IMR-90 (cell line): ENCODE results near the gene POU2F1. TPM values are rescaled to one million over a fixed set of nuclear protein-coding genes. Genes with fewer than 3 reads are reported as not detected.

ENCODE experiments used
- ATAC-seq: fragments of 200-7000 bp; cut with Tn5 transposase; 2 replicates; pipeline ENCODE4 v1.9.1; 2020; ENCODE audit warnings: low read depth, mild to moderate bottlenecking, moderate library complexity
- BruUV-seq: library from RNA; stranded (reverse); fragments of 400-500 nt; replicated peaks from 2 replicates; lab custom pipeline; 2021; lab: Mats Ljungman, UMichigan
- CTCF ChIA-PET: fragments of 300-600 bp; formaldehyde crosslinking; extraction: SDS; loops from one replicate; lab custom pipeline; 2021; ENCODE audit warnings: antibody characterized with exemption; lab: Yijun Ruan, JAX
- POLR2A ChIA-PET: fragments of 300-600 bp; sonication (Branson Sonifier 250); formaldehyde crosslinking; loops from one replicate; lab custom pipeline; 2022; ENCODE audit warnings: antibody characterized with exemption; ENCODE audit not compliant: unreplicated experiment; lab: Charles Lee
- DNase-seq: peaks from one replicate; pipeline ENCODE4 v3.0.0; 2013
- H2AFZ ChIP-seq: replicated peaks from 2 replicates; pipeline ENCODE3; 2013; ENCODE audit warnings: low read length, mild to moderate bottlenecking; ENCODE audit not compliant: poor library complexity
- H2AK5ac ChIP-seq: 2 replicates; pipeline ENCODE4 v1.6.1; 2013; ENCODE audit warnings: low read depth, low read length, inconsistent platforms
- H2AK9ac ChIP-seq: replicated peaks from 2 replicates; pipeline ENCODE3; 2013; ENCODE audit warnings: mild to moderate bottlenecking, low read depth, low read length, moderate library complexity; ENCODE audit not compliant: poor library complexity
- H2BK120ac ChIP-seq: 2 replicates; pipeline ENCODE4 v1.6.1; 2013; ENCODE audit warnings: low read depth, low read length, inconsistent platforms
- H2BK15ac ChIP-seq: 3 replicates; pipeline ENCODE4 v1.6.1; 2013; ENCODE audit warnings: low read depth, low read length, inconsistent platforms
- H2BK20ac ChIP-seq: 2 replicates; pipeline ENCODE4 v1.6.1; 2013; ENCODE audit warnings: low read depth, mild to moderate bottlenecking, inconsistent platforms, low read length, moderate library complexity
- H2BK5ac ChIP-seq: 2 replicates; pipeline ENCODE4 v1.6.1; 2013; ENCODE audit warnings: mild to moderate bottlenecking, low read depth, low read length, inconsistent platforms; ENCODE audit not compliant: poor library complexity, severe bottlenecking
- H3K14ac ChIP-seq: replicated peaks from 2 replicates; pipeline ENCODE4 v1.6.1; 2013; ENCODE audit warnings: low read depth, low read length, inconsistent platforms
- H3K18ac ChIP-seq: 2 replicates; pipeline ENCODE4 v1.6.1; 2013; ENCODE audit warnings: low read depth, low read length, control low read depth
- H3K23ac ChIP-seq: 2 replicates; pipeline ENCODE4 v1.6.1; 2013; ENCODE audit warnings: low read depth, low read length, inconsistent platforms
- H3K27ac ChIP-seq: 2 replicates; pipeline ENCODE4 v1.5.1; 2013; ENCODE audit warnings: mild to moderate bottlenecking, control low read depth, low read length; ENCODE audit not compliant: insufficient read depth
- H3K27me3 ChIP-seq: 2 replicates; pipeline ENCODE4 v1.6.1; 2013; ENCODE audit warnings: low read length; ENCODE audit not compliant: control insufficient read depth, insufficient read depth
- H3K36me3 ChIP-seq: 2 replicates; pipeline ENCODE4 v1.6.1; 2013; ENCODE audit warnings: low read length, mixed read lengths; ENCODE audit not compliant: control insufficient read depth, insufficient read depth
- H3K4ac ChIP-seq: 2 replicates; pipeline ENCODE4 v1.6.1; 2013; ENCODE audit warnings: low read depth, low read length, inconsistent platforms
- H3K4me1 ChIP-seq: 2 replicates; pipeline ENCODE4 v1.6.1; 2013; ENCODE audit warnings: low read length, mixed read lengths; ENCODE audit not compliant: control insufficient read depth, insufficient read depth
- H3K4me2 ChIP-seq: 2 replicates; pipeline ENCODE4 v1.6.1; 2013; ENCODE audit warnings: low read depth, mild to moderate bottlenecking, control low read depth, low read length, moderate library complexity
- H3K4me3 ChIP-seq: 2 replicates; pipeline ENCODE4 v1.5.1; 2013; ENCODE audit warnings: low read depth, mild to moderate bottlenecking, control low read depth, low read length, moderate library complexity; ENCODE audit not compliant: insufficient read depth
- H3K56ac ChIP-seq: 2 replicates; pipeline ENCODE4 v1.6.1; 2013; ENCODE audit warnings: low read length, inconsistent platforms; ENCODE audit not compliant: insufficient read depth; ENCODE audit errors: extremely low read depth
- H3K79me1 ChIP-seq, 2 experiments: 2 replicates each; pipeline ENCODE4 v1.6.1; 2013; ENCODE audit warnings: low read length in 2 of 2, inconsistent platforms in 1 of 2, low read depth in 1 of 2
- H3K9ac ChIP-seq: 2 replicates; pipeline ENCODE4 v1.6.1; 2013; ENCODE audit warnings: low read depth, low read length, control low read depth
- H3K9me1 ChIP-seq: 2 replicates; pipeline ENCODE4 v1.6.1; 2013; ENCODE audit warnings: low read length, inconsistent platforms; ENCODE audit not compliant: insufficient read depth
- H3K9me3 ChIP-seq: 2 replicates; pipeline ENCODE4 v1.6.1; 2013; ENCODE audit warnings: low read length; ENCODE audit not compliant: control insufficient read depth, insufficient read depth
- H4K20me1 ChIP-seq: 2 replicates; pipeline ENCODE4 v1.6.1; 2013; ENCODE audit warnings: low read length, inconsistent platforms; ENCODE audit not compliant: insufficient read depth
- H4K5ac ChIP-seq: 2 replicates; pipeline ENCODE4 v1.6.1; 2013; ENCODE audit warnings: mild to moderate bottlenecking, low read depth, low read length, control low read depth
- H4K8ac ChIP-seq, 2 experiments: 2 replicates each; pipeline ENCODE4 v1.6.1; 2013; ENCODE audit warnings: low read depth in 2 of 2, low read length in 2 of 2, control low read depth in 1 of 2, inconsistent platforms in 1 of 2
- H4K91ac ChIP-seq: 2 replicates; pipeline ENCODE4 v1.6.1; 2013; ENCODE audit warnings: low read depth, low read length, inconsistent platforms; ENCODE audit not compliant: insufficient read depth
- CHD1 ChIP-seq: IDR thresholded peaks from 2 replicates; pipeline ENCODE4 v1.6.1; 2012; ENCODE audit warnings: low read depth, low read length, improper control_type of control experiment
- CTCF ChIP-seq: conservative IDR thresholded peaks from 2 replicates; pipeline ENCODE4 v1.5.1; 2012; ENCODE audit warnings: mild to moderate bottlenecking, low read depth, low read length, improper control_type of control experiment
- FOS ChIP-seq: fragments of 150-350 bp; IDR thresholded peaks from 2 replicates; pipeline ENCODE4 v1.6.1; 2016; ENCODE audit warnings: low read depth, low read length
- MXI1 ChIP-seq: IDR thresholded peaks from 2 replicates; pipeline ENCODE4 v1.6.1; 2012; ENCODE audit warnings: low read depth, mild to moderate bottlenecking, low read length, moderate library complexity, borderline replicate concordance
- RAD21 ChIP-seq: IDR thresholded peaks from 2 replicates; pipeline ENCODE4 v1.6.1; 2012; ENCODE audit warnings: low read length, improper control_type of control experiment
- RCOR1 ChIP-seq: IDR thresholded peaks from 2 replicates; pipeline ENCODE4 v1.6.1; 2012; ENCODE audit warnings: mild to moderate bottlenecking, low read length, improper control_type of control experiment; ENCODE audit not compliant: insufficient replicate concordance
- RFX5 ChIP-seq: IDR thresholded peaks from 2 replicates; pipeline ENCODE4 v1.8.0; 2012; ENCODE audit warnings: low read depth, mild to moderate bottlenecking, low read length, moderate library complexity
- USF2 ChIP-seq: fragments of 150-350 bp; IDR thresholded peaks from 2 replicates; pipeline ENCODE4 v1.6.1; 2017; ENCODE audit warnings: mild to moderate bottlenecking, antibody characterized with exemption, low read length, low read depth
- WGBS, 2 experiments: methylation state at CpG; one replicate each; pipeline versions ENCODE4 v1.1.5 to v1.1.7; 2013; ENCODE audit warnings: missing lambda C conversion rate in 2 of 2; ENCODE audit not compliant: insufficient read length in 1 of 2; ENCODE audit errors: extremely low coverage in 2 of 2; 5-methylcytosine and 5-hydroxymethylcytosine counted together
- dilution Hi-C: fragments of 300-500 bp; cut with HindIII; formaldehyde crosslinking; loops from one replicate; pipeline ENCODE4 v1.14.3; 2018; ENCODE audit warnings: low sequenced_read_pairs; ENCODE audit not compliant: unreplicated experiment
- in situ Hi-C: fragments of 300-500 bp; cut with MboI; formaldehyde crosslinking; loops from 3 replicates; pipeline ENCODE4 v1.14.3; 2019; ENCODE audit warnings: low sequenced_read_pairs, inconsistent platforms, mixed read lengths
- intact Hi-C: fragments of 100-400 bp; cut with micrococcal nuclease; formaldehyde crosslinking; loops from 2 replicates; pipeline ENCODE4 v1.10.0; 2022
- polyA plus RNA-seq, 3 experiments: library from polyadenylated mRNA; depleted of rRNA; stranded (reverse); fragments of >200 nt; gene quantifications; 2 replicates each; pipeline ENCODE4 v1.2.3, GENCODE V29; 2012; ENCODE audit warnings: low replicate concordance in 1 of 3
- total RNA-seq: library from RNA; depleted of rRNA; stranded (reverse); fragments of >200 nt; gene quantifications from 2 replicates; pipeline ENCODE4 v1.2.3, GENCODE V29; 2012
- TF ChIP-seq, protein P1 (sequence below): fragments of 150-350 bp; IDR thresholded peaks from 2 replicates; pipeline ENCODE4 v1.6.1; 2016; ENCODE audit warnings: low read depth, mild to moderate bottlenecking, low read length, moderate library complexity, borderline replicate concordance

The POU2F1 gene
- total and polyA plus RNA-seq, 2 of the 4 experiments (the other 2 are of a cell fraction) = 1.2 to 3.4 TPM

DNA sequence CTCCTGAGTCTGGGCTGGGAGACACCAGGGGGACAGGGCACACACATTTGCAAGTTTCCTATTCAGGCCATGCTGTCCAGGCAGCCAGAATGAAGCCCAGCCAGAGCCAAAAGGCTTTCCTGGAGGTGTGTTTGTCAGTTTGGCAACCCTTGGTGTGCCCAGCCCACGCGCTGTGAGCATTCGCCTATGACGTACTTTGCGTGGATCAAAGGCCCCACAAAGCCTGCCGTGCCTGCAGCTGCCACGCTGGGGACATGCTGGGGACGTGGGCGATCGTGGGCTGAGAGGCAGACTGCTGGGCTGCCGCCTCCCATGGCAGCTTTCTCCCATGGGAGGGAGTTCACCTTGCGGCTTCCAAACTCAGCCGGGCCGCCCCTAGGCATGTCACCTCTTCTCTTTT, 240.2 kb downstream of the POU2F1 start:
- no peak for ATAC-seq

More for the DNA sequence above, 240.2 kb downstream of the POU2F1 start:
- TF ChIP-seq FOS (no peak), RCOR1 (no peak), RFX5 (no peak), USF2 (no peak), CHD1 (no peak), CTCF (no peak), MXI1 (no peak), RAD21 (no peak)
- TF ChIP-seq, protein P1, sequence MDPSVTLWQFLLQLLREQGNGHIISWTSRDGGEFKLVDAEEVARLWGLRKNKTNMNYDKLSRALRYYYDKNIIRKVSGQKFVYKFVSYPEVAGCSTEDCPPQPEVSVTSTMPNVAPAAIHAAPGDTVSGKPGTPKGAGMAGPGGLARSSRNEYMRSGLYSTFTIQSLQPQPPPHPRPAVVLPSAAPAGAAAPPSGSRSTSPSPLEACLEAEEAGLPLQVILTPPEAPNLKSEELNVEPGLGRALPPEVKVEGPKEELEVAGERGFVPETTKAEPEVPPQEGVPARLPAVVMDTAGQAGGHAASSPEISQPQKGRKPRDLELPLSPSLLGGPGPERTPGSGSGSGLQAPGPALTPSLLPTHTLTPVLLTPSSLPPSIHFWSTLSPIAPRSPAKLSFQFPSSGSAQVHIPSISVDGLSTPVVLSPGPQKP = no peak
- no peak overlapping the region for H3K14ac ChIP-seq
- no peaks in the 10 kb centered on the region for H3K79me1 ChIP-seq
- no peak overlapping the region for H2BK120ac ChIP-seq
- H3K4ac ChIP-seq = no peak overlapping the region
- H3K27me3 ChIP-seq = peaks cover 36% of the 10 kb centered on the region
- POLR2A ChIA-PET = no interaction called here
- no peak overlapping the region for H2AK5ac ChIP-seq
- H2BK15ac ChIP-seq = no peak overlapping the region
- dilution Hi-C loops = no loop called here
- H3K4me3 ChIP-seq = no peak overlapping the region
- no peak overlapping the region for H4K91ac ChIP-seq
- no peak overlapping the region for H4K5ac ChIP-seq
- no peak overlapping the region for H2AFZ ChIP-seq
- no peaks in the 10 kb centered on the region for H3K36me3 ChIP-seq
- H3K9me3 ChIP-seq = no peaks in the 10 kb centered on the region
- H2BK5ac ChIP-seq = no peak overlapping the region
- no peaks in the 10 kb centered on the region; the same call in 1 of the 2 replicates for H3K9me1 ChIP-seq
- DNase-seq = no peak
- intact Hi-C loops = no loop called here
- H4K20me1 ChIP-seq = no peaks in the 10 kb centered on the region
- no peak overlapping the region for H3K4me2 ChIP-seq
- 80% methylated on average over 14 of the region's 14 CpGs; no CpG with 5 or more reads in 1 of the 2 experiments for WGBS, 2 experiments
- no peak overlapping the region for H3K56ac ChIP-seq
- in situ Hi-C loops = no loop called here
- H3K9ac ChIP-seq = no peak overlapping the region
- no peak overlapping the region for H3K18ac ChIP-seq
- BruUV-seq = no TSS peak
- H2BK20ac ChIP-seq = no peak overlapping the region
- H3K27ac ChIP-seq = no peak overlapping the region
- H3K23ac ChIP-seq = no peak overlapping the region
- no peak overlapping the region for H2AK9ac ChIP-seq
- CTCF ChIA-PET = no interaction called here
- H4K8ac ChIP-seq = no peak overlapping the region
- no peaks in the 10 kb centered on the region for H3K4me1 ChIP-seq
